LNCaP clone FGC (cell line): ENCODE results near the gene BDKRB2.

ENCODE experiments used
- DNase-seq: peaks from one replicate; pipeline ENCODE4 v3.0.0-alpha.2; 2011; ENCODE audit warnings: low read depth
- H3K4me3 ChIP-seq: 2 replicates; pipeline ENCODE4 v1.5.1; 2011; ENCODE audit warnings: mild to moderate bottlenecking, low read depth, low read length, control low read depth
- CTCF ChIP-seq: IDR thresholded peaks from 2 replicates; pipeline ENCODE4 v1.5.1; 2012; ENCODE audit warnings: mild to moderate bottlenecking; ENCODE audit not compliant: control insufficient read depth, insufficient read depth; ENCODE audit errors: extremely low read depth

The BDKRB2 gene

GRCh38 chr14:96204151-96205058 is at the start of gene BDKRB2:
BDKRB2 (plus strand) TSS chr14:96204839; CDS start chr14:96237108, 32,269 bp downstream.
- peak; percentile 28 for DNase-seq
- H3K4me3 ChIP-seq = peak within 1 kb of the TSS; percentile 44
- TF ChIP-seq CTCF = no peak

GRCh38 chr14:96154900-96155299 is 49.7 kb upstream of the BDKRB2 start:
- TF ChIP-seq CTCF = no peak
- H3K4me3 ChIP-seq = no peak overlapping the region
- no peak for DNase-seq

DNA sequence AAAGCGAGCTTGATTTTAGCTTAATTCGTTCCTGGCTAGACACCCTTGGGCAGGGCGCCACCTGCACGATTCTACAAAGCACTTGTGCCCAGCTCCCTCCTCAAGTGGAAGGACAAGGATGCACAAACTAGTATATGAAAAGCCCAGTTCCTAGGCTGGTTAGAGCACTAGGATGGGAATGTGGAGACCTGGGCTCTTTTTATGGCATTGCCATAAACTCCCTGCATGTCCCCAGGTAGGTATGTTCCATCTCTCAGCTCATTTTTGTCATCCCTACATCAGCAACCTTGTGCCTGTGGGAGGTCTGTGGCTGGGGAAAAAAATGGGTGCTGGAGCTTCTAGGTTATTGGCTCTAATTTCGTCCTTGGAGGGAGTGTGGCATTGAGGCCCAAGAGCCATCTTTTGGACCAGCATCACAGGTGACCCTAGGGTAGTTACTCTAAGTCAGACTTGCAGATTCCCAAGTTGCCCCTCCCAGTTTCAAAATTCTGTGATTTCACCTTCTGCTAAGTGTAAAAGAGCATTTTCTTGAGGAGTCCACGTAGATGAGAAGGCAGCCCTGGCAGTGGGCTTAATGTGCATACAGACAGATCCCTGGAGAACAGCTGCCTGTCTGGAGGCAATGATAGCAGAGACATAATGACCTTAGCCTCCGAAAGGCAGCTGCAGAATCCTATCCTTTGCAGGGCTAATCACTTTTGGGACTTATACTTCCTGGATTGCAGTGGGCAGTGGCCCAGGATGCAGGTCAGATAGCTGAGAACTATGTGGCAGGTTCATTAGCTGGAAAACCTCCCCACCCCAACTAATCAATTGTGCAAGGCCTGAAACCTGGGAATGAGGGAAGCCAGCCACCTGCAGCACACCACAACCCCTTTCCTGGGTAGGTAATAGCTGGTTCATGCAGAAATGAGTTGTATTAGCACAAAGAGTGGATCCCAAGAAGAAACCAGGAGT is 47.6 kb upstream of the BDKRB2 start:
- no peak for DNase-seq
- no peak for TF ChIP-seq CTCF
- no peak overlapping the region for H3K4me3 ChIP-seq

GRCh38 chr14:96158735-96159134 is 45.9 kb upstream of the BDKRB2 start:
- H3K4me3 ChIP-seq = no peak overlapping the region
- no peak for TF ChIP-seq CTCF
- DNase-seq = no peak

DNA sequence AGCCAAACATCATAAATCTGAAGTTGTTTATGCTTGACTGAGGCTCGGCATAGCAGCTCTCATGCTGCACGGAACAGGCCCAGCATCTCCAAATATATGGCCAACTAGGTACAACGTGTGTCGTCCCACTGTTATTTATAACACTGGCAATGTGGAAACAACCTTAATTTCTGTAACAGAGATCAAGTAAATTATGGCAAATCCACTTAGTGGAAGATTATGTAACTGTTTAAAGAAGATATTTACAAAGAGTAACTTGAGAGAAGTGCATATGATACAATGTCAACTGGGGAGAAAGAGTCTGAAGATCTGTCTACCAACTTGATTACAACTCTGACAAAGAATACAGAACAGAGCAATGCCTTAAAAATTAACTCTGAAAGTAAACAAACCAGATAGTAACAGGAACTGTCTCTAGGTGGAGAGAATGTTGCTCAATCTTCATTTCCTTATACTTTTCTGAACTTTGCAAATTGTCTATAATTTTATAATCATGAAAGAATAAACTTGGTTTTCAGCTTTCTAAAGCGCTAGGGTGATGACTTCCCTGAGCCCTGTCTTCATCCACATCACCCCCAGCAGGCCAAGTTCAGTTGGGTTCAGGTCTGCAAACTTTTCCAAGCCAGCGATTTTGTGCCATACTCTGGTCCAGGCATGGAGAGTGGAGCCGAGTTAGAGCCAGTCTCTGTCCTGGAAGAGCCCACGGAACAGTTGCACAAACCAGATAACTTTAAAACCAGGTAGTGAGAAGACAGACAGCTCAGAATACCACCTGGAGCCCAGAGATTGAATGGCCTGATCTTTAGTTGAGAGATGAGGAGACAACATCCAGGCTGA is 44.3 kb upstream of the BDKRB2 start:
- H3K4me3 ChIP-seq = no peak overlapping the region
- DNase-seq = no peak
- no peak for TF ChIP-seq CTCF

GRCh38 chr14:96160913-96161310 is 43.7 kb upstream of the BDKRB2 start:
- TF ChIP-seq CTCF = no peak
- no peak for DNase-seq
- H3K4me3 ChIP-seq = no peak overlapping the region
